SU-DHL-6 (cell line): ENCODE measurements around the gene CYB5R2.

ENCODE experiments used
- H2AFZ ChIP-seq: fragments of 200-600 bp; sonication (generic); 2 replicates; pipeline ENCODE4 v1.6.1; 2014; ENCODE audit warnings: low read depth, mild to moderate bottlenecking, moderate library complexity, mixed read lengths, antibody characterized with exemption, low read length; ENCODE audit not compliant: severe bottlenecking
- H3F3A ChIP-seq: fragments of 200-600 bp; shearing (Covaris generic); 2 replicates; pipeline ENCODE4 v1.6.0; 2016; ENCODE audit warnings: antibody characterized with exemption, mild to moderate bottlenecking; ENCODE audit not compliant: insufficient read depth
- H3K27ac ChIP-seq: fragments of 200-600 bp; sonication (generic); 2 replicates; pipeline ENCODE4 v1.5.1; 2016; ENCODE audit warnings: low read depth, mild to moderate bottlenecking, low read length, moderate library complexity, mixed read lengths
- H3K27me3 ChIP-seq: fragments of 200-600 bp; sonication (generic), shearing (Covaris generic); 2 replicates; pipeline ENCODE4 v1.6.0; 2014; ENCODE audit warnings: mild to moderate bottlenecking, low read length
- H3K36me3 ChIP-seq: fragments of 200-600 bp; sonication (generic); 2 replicates; pipeline ENCODE4 v1.6.1; 2014; ENCODE audit warnings: mild to moderate bottlenecking, low read length, mixed read lengths
- H3K4me2 ChIP-seq: fragments of 300-600, 200-600 bp; shearing (Covaris generic), sonication (generic); 2 replicates; pipeline ENCODE4 v1.6.0; 2014; ENCODE audit warnings: low read length, low read depth, mild to moderate bottlenecking; ENCODE audit not compliant: poor library complexity, severe bottlenecking
- H3K4me3 ChIP-seq: fragments of 200-600 bp; sonication (generic); 2 replicates; pipeline ENCODE4 v1.5.1; 2014; ENCODE audit warnings: antibody characterized with exemption, low read length, mild to moderate bottlenecking, mixed read lengths; ENCODE audit not compliant: insufficient read depth, poor library complexity, severe bottlenecking
- H3K79me2 ChIP-seq: fragments of 200-600 bp; sonication (generic); 2 replicates; pipeline ENCODE4 v1.6.1; 2014; ENCODE audit warnings: mild to moderate bottlenecking, low read length, moderate library complexity; ENCODE audit not compliant: insufficient read depth
- H3K9ac ChIP-seq: fragments of 200-600 bp; sonication (generic); 2 replicates; pipeline ENCODE4 v1.7.0; 2014; ENCODE audit warnings: mild to moderate bottlenecking, low read length
- H3K9me2 ChIP-seq: fragments of 200-600 bp; sonication (generic); replicated peaks from 2 replicates; pipeline ENCODE4 v1.6.1; 2014; ENCODE audit warnings: low read length; ENCODE audit not compliant: insufficient read depth
- H3K9me3 ChIP-seq: fragments of 200-600 bp; sonication (generic); 2 replicates; pipeline ENCODE4 v1.6.1; 2014; ENCODE audit warnings: low read length, mixed read lengths; ENCODE audit not compliant: insufficient read depth
- H4K20me1 ChIP-seq: fragments of 200-600 bp; sonication (generic); 2 replicates; pipeline ENCODE4 v1.6.1; 2014; ENCODE audit warnings: low read depth, mild to moderate bottlenecking, antibody characterized with exemption, low read length, moderate library complexity, mixed read lengths
- EZH2phosphoT487 ChIP-seq: fragments of 200-600 bp; sonication (generic), shearing (Covaris generic); conservative IDR thresholded peaks from 2 replicates; pipeline ENCODE4 v1.6.1; 2018; ENCODE audit warnings: mild to moderate bottlenecking, antibody characterized with exemption, low read length, moderate library complexity, mixed read lengths
- TF ChIP-seq, protein P1 (sequence below): fragments of 200-600 bp; sonication (generic); IDR thresholded peaks from one replicate; pipeline ENCODE4 v1.5.1; 2017; ENCODE audit warnings: antibody characterized with exemption, mild to moderate bottlenecking, low read length, moderate library complexity; ENCODE audit not compliant: insufficient read depth, poor library complexity, severe bottlenecking

Gene CYB5R2

DNA sequence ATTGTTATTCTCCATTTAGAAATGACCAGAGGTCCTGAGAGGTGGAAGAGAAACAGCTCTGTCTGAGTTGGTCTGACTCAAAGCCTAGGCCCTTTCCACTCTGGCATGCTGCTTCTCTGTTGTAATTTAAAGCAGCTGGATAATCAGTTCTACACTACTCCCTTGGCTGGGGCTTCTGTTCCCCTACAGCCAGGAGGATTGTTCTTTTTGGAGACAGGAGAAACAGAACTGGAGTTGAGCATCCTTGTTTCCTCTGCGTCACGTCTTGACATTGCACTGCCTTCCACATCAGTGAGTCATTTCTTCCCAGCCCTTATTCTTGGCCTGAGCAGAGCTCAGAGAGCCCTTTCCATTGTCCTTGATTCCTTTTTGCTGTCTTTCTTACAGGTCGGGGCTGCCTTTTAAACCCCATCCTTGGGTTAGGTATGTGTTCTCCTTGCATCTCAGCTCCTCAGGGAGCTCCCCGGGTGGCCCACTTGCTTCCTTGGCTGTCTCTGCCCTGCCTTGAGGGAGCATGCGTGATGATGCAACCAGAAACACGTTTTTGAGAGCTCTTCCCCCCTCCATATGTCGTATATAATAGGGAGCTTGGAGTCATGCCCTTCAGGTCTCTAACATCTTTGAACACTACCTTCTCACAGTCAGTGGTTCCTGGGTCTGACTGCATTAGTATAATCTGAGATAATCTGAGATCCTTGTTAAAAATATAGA is 35.7 kb downstream of the CYB5R2 start:
- H3K9me2 ChIP-seq: no peaks in the 10 kb centered on the region
- H3K9ac ChIP-seq: no peak overlapping the region
- H3K4me3 ChIP-seq: no peak overlapping the region
- no peaks in the 10 kb centered on the region for H3K79me2 ChIP-seq
- H3K9me3 ChIP-seq: no peaks in the 10 kb centered on the region
- no peaks in the 10 kb centered on the region for H3K36me3 ChIP-seq
- H2AFZ ChIP-seq: no peak overlapping the region
- H3K4me2 ChIP-seq: no peak overlapping the region
- TF ChIP-seq, protein P1, sequence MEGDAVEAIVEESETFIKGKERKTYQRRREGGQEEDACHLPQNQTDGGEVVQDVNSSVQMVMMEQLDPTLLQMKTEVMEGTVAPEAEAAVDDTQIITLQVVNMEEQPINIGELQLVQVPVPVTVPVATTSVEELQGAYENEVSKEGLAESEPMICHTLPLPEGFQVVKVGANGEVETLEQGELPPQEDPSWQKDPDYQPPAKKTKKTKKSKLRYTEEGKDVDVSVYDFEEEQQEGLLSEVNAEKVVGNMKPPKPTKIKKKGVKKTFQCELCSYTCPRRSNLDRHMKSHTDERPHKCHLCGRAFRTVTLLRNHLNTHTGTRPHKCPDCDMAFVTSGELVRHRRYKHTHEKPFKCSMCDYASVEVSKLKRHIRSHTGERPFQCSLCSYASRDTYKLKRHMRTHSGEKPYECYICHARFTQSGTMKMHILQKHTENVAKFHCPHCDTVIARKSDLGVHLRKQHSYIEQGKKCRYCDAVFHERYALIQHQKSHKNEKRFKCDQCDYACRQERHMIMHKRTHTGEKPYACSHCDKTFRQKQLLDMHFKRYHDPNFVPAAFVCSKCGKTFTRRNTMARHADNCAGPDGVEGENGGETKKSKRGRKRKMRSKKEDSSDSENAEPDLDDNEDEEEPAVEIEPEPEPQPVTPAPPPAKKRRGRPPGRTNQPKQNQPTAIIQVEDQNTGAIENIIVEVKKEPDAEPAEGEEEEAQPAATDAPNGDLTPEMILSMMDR: no peak
- no peak for TF ChIP-seq EZH2phosphoT487
- H3K27ac ChIP-seq: no peak overlapping the region
- no peaks in the 10 kb centered on the region for H4K20me1 ChIP-seq
- H3K27me3 ChIP-seq: no peaks in the 10 kb centered on the region
- H3F3A ChIP-seq: no peaks in the 10 kb centered on the region

DNA sequence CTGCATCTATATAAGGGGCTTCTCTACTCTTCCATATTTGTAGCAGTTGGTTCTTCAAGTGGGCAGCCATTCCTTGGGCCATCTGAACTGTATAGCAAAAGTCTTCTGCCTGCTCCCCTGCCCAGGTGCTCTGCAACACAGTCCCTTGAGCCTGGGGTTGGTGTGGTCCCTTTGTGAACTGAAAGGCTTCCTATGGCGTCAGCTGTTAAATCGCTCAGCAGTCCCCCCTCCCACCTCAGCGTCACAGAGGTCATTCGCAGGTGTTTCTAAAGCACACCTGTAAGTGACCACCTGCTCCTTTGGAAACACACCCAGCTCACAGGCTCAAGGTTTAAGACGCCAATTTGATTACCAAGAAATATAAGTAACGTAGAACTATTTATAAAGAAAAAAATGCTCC is 37.0 kb downstream of the CYB5R2 start:
- H3K9ac ChIP-seq: no peak overlapping the region
- H3K4me2 ChIP-seq: no peak overlapping the region
- no peak overlapping the region for H3K27ac ChIP-seq
- no peaks in the 10 kb centered on the region for H3K9me2 ChIP-seq
- no peaks in the 10 kb centered on the region for H4K20me1 ChIP-seq
- H3K9me3 ChIP-seq: no peaks in the 10 kb centered on the region
- no peaks in the 10 kb centered on the region for H3K36me3 ChIP-seq
- TF ChIP-seq EZH2phosphoT487: no peak
- H3K4me3 ChIP-seq: no peak overlapping the region
- H3K79me2 ChIP-seq: no peaks in the 10 kb centered on the region
- H3F3A ChIP-seq: no peaks in the 10 kb centered on the region
- H3K27me3 ChIP-seq: no peaks in the 10 kb centered on the region
- no peak overlapping the region for H2AFZ ChIP-seq

DNA sequence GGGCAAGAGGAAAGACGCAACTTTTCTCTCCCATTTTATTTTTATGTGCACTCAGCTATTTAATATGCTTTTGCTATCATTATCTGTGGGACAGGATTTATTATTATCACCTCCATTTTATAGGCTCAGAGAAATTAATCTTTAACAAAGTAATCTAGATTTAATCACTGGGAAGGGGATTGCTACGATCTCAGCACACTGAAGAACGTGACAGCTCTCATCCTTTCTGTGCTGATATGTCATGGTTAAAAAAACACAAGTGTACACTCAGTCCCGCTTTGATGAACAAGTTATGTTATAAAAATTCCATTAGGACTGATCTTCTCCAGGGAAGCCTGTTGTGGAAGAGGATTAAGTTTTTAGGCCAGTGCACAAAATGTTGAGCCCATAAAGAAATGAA is 37.6 kb downstream of the CYB5R2 start:
- H3K36me3 ChIP-seq: no peaks in the 10 kb centered on the region
- no peak overlapping the region for H3K27ac ChIP-seq
- H3K4me3 ChIP-seq: no peak overlapping the region
- H3K4me2 ChIP-seq: no peak overlapping the region
- TF ChIP-seq, protein P1: no peak
- no peak for TF ChIP-seq EZH2phosphoT487
- no peaks in the 10 kb centered on the region for H3K9me3 ChIP-seq
- H3F3A ChIP-seq: no peaks in the 10 kb centered on the region
- no peak overlapping the region for H3K9ac ChIP-seq
- H4K20me1 ChIP-seq: no peaks in the 10 kb centered on the region
- H3K27me3 ChIP-seq: no peaks in the 10 kb centered on the region
- H2AFZ ChIP-seq: no peak overlapping the region
- no peaks in the 10 kb centered on the region for H3K9me2 ChIP-seq
- no peaks in the 10 kb centered on the region for H3K79me2 ChIP-seq

DNA sequence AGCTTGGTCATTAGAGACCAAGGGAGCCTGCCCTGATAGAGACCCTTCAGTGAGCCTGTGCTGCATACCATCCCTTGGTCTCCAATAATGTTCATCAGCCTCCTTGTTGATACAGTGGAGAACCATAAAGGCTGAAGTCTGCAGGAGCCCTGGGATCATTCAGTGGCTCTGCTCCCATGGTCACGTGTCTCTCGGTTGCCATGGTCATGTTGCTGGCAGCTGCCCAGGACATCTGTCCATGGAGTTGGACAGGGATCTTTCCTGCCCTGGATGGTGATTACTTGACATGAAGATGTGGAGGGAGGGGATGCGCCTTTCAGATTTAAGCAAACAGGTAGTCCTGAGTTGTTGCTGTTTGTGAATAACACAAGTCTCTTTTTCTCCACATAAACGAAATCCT is 38.2 kb downstream of the CYB5R2 start:
- Histone ChIP-seq H4K20me1 (no peaks in the 10 kb centered on the region), H3K9me3 (no peaks in the 10 kb centered on the region), H3K9ac (no peak overlapping the region), H2AFZ (no peak overlapping the region), H3K27ac (no peak overlapping the region), H3K79me2 (no peaks in the 10 kb centered on the region), H3K9me2 (no peaks in the 10 kb centered on the region), H3K27me3 (no peaks in the 10 kb centered on the region), H3K4me3 (no peak overlapping the region), H3K4me2 (no peak overlapping the region), H3F3A (no peaks in the 10 kb centered on the region), H3K36me3 (no peaks in the 10 kb centered on the region)
- TF ChIP-seq, protein P1: no peak
- no peak for TF ChIP-seq EZH2phosphoT487
